Measurements from ENCODE around the gene ZNF593. TPM values are rescaled to one million over a fixed set of nuclear protein-coding genes. Genes with fewer than 3 reads are reported as not detected.

ZNF593 gene
- total RNA-seq, result 100 to 1,000 TPM in 1 of 8 experiments, 10 to 100 TPM in 7; 29.9 to 109 (median 47.4) TPM

GRCh38 chr1:26169669-26170471 lies at the start of gene ZNF593:
ZNF593 (plus strand) TSS chr1:26169908; CDS start chr1:26169984, 76 bp downstream.
- peak within 1 kb of the TSS; percentile 74 to 88 for H3K27ac ChIP-seq
- in situ Hi-C loops (cut with MboI; ENCODE audit: low pct_unique_long_range_greater_than_20kb in 2 of 9, low sequenced_read_pairs in 9 of 9, unreplicated experiment in 9 of 9), result no loop called here
- H3K4me3 ChIP-seq, result peak within 1 kb of the TSS; percentile 65 to 91 (median 76)
- WGBS, 10 experiments, result 1 to 5% (median 2%) methylated on average over 17 to 55 of the region's 76 CpGs; no CpG with 5 or more reads in 6 of the 10 experiments
- peaks cover 29 to 31% of the 10 kb centered on the region in 2 donors for H3K4me1 ChIP-seq (replicated peaks in 1 of 2)
- ATAC-seq (replicated peaks in 6 of 8), result peak; percentile 87 to 97 (median 88)

GRCh38 chr1:26121854-26122773 lies 47.6 kb upstream of the ZNF593 start:
- peak in 3 of 8 experiments; percentile 24 to 74 (median 63) for ATAC-seq (replicated peaks in 6 of 8)
- in situ Hi-C loops (cut with MboI; ENCODE audit: low pct_unique_long_range_greater_than_20kb in 2 of 9, low sequenced_read_pairs in 9 of 9, unreplicated experiment in 9 of 9), result no loop called here
- H3K4me3 ChIP-seq, result no peak overlapping the region
- H3K4me1 ChIP-seq (replicated peaks in 1 of 2), result peaks cover 0 to 3% of the 10 kb centered on the region in 2 donors
- 34 to 98% (median 79%) methylated on average over 2 to 8 of the region's 8 CpGs for WGBS, 10 experiments
- H3K27ac ChIP-seq, result no peak overlapping the region

- in situ Hi-C loops (cut with MboI; ENCODE audit: low pct_unique_long_range_greater_than_20kb in 2 of 9, low sequenced_read_pairs in 9 of 9, unreplicated experiment in 9 of 9), result no loop called here
- H3K4me1 ChIP-seq (replicated peaks in 1 of 2), result peaks cover 0 to 5% of the 10 kb centered on the region in 2 donors
- no peak overlapping the region for H3K27ac ChIP-seq
- 32 to 97% (median 86%) methylated on average over 3 to 7 of the region's 7 CpGs for WGBS, 10 experiments
- peak in 3 of 8 experiments; percentile 7 to 83 (median 83) for ATAC-seq (replicated peaks in 6 of 8)
- no peak overlapping the region for H3K4me3 ChIP-seq
These were observed 46.4 kb upstream of the ZNF593 start for GRCh38 chr1:26122988-26123973.

- 31 to 94% (median 81%) methylated on average over 2 to 4 of the region's 4 CpGs for WGBS, 10 experiments
- in situ Hi-C loops (cut with MboI; ENCODE audit: low pct_unique_long_range_greater_than_20kb in 2 of 9, low sequenced_read_pairs in 9 of 9, unreplicated experiment in 9 of 9), result no loop called here
- H3K4me3 ChIP-seq, result no peak overlapping the region
- no peak overlapping the region for H3K27ac ChIP-seq
- peaks cover 0 to 5% of the 10 kb centered on the region in 2 donors for H3K4me1 ChIP-seq (replicated peaks in 1 of 2)
- ATAC-seq (replicated peaks in 6 of 8), result no peak
These were observed 45.0 kb upstream of the ZNF593 start for GRCh38 chr1:26124418-26125331.

GRCh38 chr1:26125382-26125781 lies 44.3 kb upstream of the ZNF593 start:
- H3K4me3 ChIP-seq, result no peak overlapping the region
- in situ Hi-C loops (cut with MboI; ENCODE audit: low pct_unique_long_range_greater_than_20kb in 2 of 9, low sequenced_read_pairs in 9 of 9, unreplicated experiment in 9 of 9), result no loop called here

GRCh38 chr1:26125946-26126320 lies 43.8 kb upstream of the ZNF593 start:
- H3K27ac ChIP-seq, result no peak overlapping the region
- in situ Hi-C loops (cut with MboI; ENCODE audit: low pct_unique_long_range_greater_than_20kb in 2 of 9, low sequenced_read_pairs in 9 of 9, unreplicated experiment in 9 of 9), result no loop called here
- H3K4me3 ChIP-seq, result no peak overlapping the region
- ATAC-seq (replicated peaks in 6 of 8), result no peak
- peaks cover 0 to 5% of the 10 kb centered on the region in 2 donors for H3K4me1 ChIP-seq (replicated peaks in 1 of 2)
- WGBS, 10 experiments, result 67 to 100% (median 94%) methylated on average over 1 of the region's 1 CpG; no CpG with 5 or more reads in 1 of the 10 experiments

More at GRCh38 chr1:26125382-26125781, 44.3 kb upstream of the ZNF593 start:
- Histone ChIP-seq H3K4me1 (replicated peaks in 1 of 2) (peaks cover 0 to 5% of the 10 kb centered on the region in 2 donors), H3K27ac (no peak overlapping the region)
- no peak for ATAC-seq (replicated peaks in 6 of 8)

- H3K27ac ChIP-seq, result peak overlapping the region in 1 of 2 donors; percentile 20
- in situ Hi-C loops (cut with MboI; ENCODE audit: low pct_unique_long_range_greater_than_20kb in 2 of 9, low sequenced_read_pairs in 9 of 9, unreplicated experiment in 9 of 9), result no loop called here
- H3K4me1 ChIP-seq (replicated peaks in 1 of 2), result peaks cover 0 to 5% of the 10 kb centered on the region in 2 donors
- no peak overlapping the region for H3K4me3 ChIP-seq
- no peak for ATAC-seq (replicated peaks in 6 of 8)
- WGBS, 10 experiments, result 59 to 93% (median 74%) methylated on average over 2 to 8 of the region's 9 CpGs; no CpG with 5 or more reads in 1 of the 10 experiments
These were observed 43.2 kb upstream of the ZNF593 start for GRCh38 chr1:26126321-26127084.

GRCh38 chr1:26127235-26128163 lies 42.2 kb upstream of the ZNF593 start:
- Histone ChIP-seq H3K4me1 (replicated peaks in 1 of 2) (peaks cover 0 to 6% of the 10 kb centered on the region in 2 donors), H3K4me3 (no peak overlapping the region), H3K27ac (no peak overlapping the region)
- ATAC-seq (replicated peaks in 6 of 8), result peak in 2 of 8 experiments; percentile 60 to 74
- WGBS, 10 experiments, result 51 to 100% (median 58%) methylated on average over 2 to 13 of the region's 13 CpGs
- in situ Hi-C loops (cut with MboI; ENCODE audit: low pct_unique_long_range_greater_than_20kb in 2 of 9, low sequenced_read_pairs in 9 of 9, unreplicated experiment in 9 of 9), result no loop called here

GRCh38 chr1:26129778-26130177 lies 39.9 kb upstream of the ZNF593 start:
- Histone ChIP-seq H3K4me3 (no peak overlapping the region), H3K27ac (no peak overlapping the region), H3K4me1 (replicated peaks in 1 of 2) (peaks cover 0 to 9% of the 10 kb centered on the region in 2 donors)
- no peak for ATAC-seq (replicated peaks in 6 of 8)
- 67 to 100% (median 89%) methylated on average over 2 to 4 of the region's 4 CpGs for WGBS, 10 experiments
- in situ Hi-C loops (cut with MboI; ENCODE audit: low pct_unique_long_range_greater_than_20kb in 2 of 9, low sequenced_read_pairs in 9 of 9, unreplicated experiment in 9 of 9), result no loop called here

- WGBS, 10 experiments, result 0 to 100% (median 73%) methylated on average over 1 of the region's 1 CpG; no CpG with 5 or more reads in 6 of the 10 experiments
- H3K27ac ChIP-seq, result no peak overlapping the region
- peaks cover 0 to 9% of the 10 kb centered on the region in 2 donors for H3K4me1 ChIP-seq (replicated peaks in 1 of 2)
- in situ Hi-C loops (cut with MboI; ENCODE audit: low pct_unique_long_range_greater_than_20kb in 2 of 9, low sequenced_read_pairs in 9 of 9, unreplicated experiment in 9 of 9), result no loop called here
- ATAC-seq (replicated peaks in 6 of 8), result no peak
- H3K4me3 ChIP-seq, result no peak overlapping the region
These were observed 39.0 kb upstream of the ZNF593 start for GRCh38 chr1:26130695-26131094.

Measured in motor neuron (in vitro differentiated cells).